Body of pancreas (tissue), 4 donors: ENCODE data around the gene SCTR.

Source experiments
- CTCF ChIP-seq, 7 experiments: fragments of 450-650 bp in 4 of 7; fragments of 200-600 bp in 3 of 7; sonication (generic) in 3 of 7; IDR thresholded peaks; one replicate each; pipeline ENCODE4 v1.5.1; 2016 to 2019; ENCODE audit warnings: antibody characterized with exemption in 7 of 7
- POLR2A ChIP-seq, 3 donors: fragments of 450-650 bp; IDR thresholded peaks; one replicate each; pipeline ENCODE4 v1.6.1; 2016; ENCODE audit warnings: antibody characterized with exemption in 3 of 3, mild to moderate bottlenecking in 2 of 3

GRCh38 chr2:119487434-119488244 is 36.6 kb downstream of the SCTR start:
- TF ChIP-seq POLR2A (IDR thresholded peaks at IDR 0.05) (no peak), CTCF (IDR thresholded peaks at IDR 0.05) (no peak)
